MG63 (cell line): ENCODE measurements around the gene FGR. TPM values are rescaled to one million over a fixed set of nuclear protein-coding genes. Genes with fewer than 3 reads are reported as not detected.

Source experiments
- DNase-seq: peaks from one replicate; pipeline ENCODE4 v3.0.0-alpha.2; 2020
- H3K27me3 ChIP-seq: fragments of 250-450 bp; sonication (Bioruptor Pico); 2 replicates; pipeline ENCODE4 v1.5.1; 2020; ENCODE audit warnings: mild to moderate bottlenecking, moderate library complexity
- H3K36me3 ChIP-seq: fragments of 250-450 bp; sonication (Bioruptor Pico); 2 replicates; pipeline ENCODE4 v1.5.1; 2020; ENCODE audit warnings: mild to moderate bottlenecking, moderate library complexity
- H3K4me3 ChIP-seq: fragments of 250-450 bp; sonication (Bioruptor Pico); 2 replicates; pipeline ENCODE4 v1.5.1; 2020; ENCODE audit warnings: mild to moderate bottlenecking, moderate library complexity
- H3K9me3 ChIP-seq: fragments of 250-450 bp; sonication (Bioruptor Pico); 2 replicates; pipeline ENCODE4 v1.5.1; 2020; ENCODE audit warnings: mild to moderate bottlenecking, moderate library complexity
- total RNA-seq: library from RNA; depleted of rRNA; stranded (reverse); fragments of >200 nt; shearing (Covaris generic); gene quantifications from 2 replicates; pipeline ENCODE4 v1.2.3, GENCODE V29; 2014; ENCODE audit warnings: low replicate concordance

Gene FGR
- total RNA-seq, 1 experiment from 2014 or later = not detected

DNA sequence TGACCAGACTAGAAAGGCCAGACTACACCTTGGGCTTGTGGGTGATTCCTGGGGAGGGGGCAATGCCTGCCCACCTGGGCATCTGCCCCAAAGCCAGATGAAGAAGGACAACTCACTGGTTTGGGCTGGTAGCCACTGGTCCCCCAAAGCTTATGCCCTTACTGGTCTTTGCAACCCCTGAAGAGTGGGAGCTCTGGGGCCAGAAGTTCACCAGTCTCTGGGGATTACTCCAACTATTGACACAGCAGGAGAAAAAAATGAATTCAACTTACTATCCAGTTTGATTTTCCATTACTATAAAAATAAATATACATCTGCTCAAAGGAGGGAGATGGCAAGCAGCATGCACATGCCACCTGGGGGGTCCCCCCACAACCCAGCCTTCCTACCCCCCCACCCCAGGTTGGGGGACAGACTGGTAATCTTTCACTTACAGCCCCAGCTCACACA is 33.6 kb downstream of the FGR start:
- no peaks in the 10 kb centered on the region for H3K27me3 ChIP-seq
- no peaks in the 10 kb centered on the region; the same call in 1 of the 2 replicates for H3K36me3 ChIP-seq
- H3K4me3 ChIP-seq = peak overlapping the region; percentile 94
- no peak for DNase-seq
- no peaks in the 10 kb centered on the region for H3K9me3 ChIP-seq

DNA sequence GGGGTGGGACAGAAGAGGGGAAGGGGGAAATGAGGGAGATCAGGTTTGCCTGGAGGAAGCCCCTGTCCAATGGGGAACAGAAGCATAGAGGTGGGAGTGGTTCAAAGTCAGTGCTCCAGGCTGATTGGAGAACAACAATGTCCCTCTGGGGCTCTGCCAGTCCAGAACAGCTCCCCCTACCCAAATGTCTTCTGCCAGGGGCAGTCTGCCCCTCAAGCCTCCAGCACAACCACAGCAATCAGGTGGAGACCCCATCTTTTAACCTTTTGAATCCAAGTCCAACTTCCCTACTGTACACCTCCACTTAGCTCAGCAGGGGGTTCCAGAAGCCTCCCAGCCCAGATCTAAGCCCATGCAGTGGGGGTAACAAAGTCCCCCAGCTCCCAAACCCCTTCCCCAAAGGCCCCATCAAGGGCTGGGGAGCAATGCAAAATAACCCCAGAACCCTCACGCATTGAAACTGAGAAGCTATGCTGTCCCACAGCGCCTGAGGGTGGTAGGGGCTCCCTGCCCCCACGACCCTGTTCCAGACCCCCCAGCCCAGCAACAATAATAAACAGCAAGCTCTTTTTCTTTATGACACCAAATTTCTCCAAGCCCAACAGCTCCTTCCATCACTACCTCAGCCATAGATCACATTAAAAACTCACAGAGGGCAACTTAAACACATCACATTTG is 34.3 kb downstream of the FGR start:
- Histone ChIP-seq H3K4me3 (no peak overlapping the region; the same call in 1 of the 2 replicates), H3K27me3 (no peaks in the 10 kb centered on the region), H3K9me3 (no peaks in the 10 kb centered on the region), H3K36me3 (no peaks in the 10 kb centered on the region; the same call in none of the 2 replicates)
- no peak for DNase-seq

GRCh38 chr1:27599605-27600497 is 35.1 kb downstream of the FGR start:
- DNase-seq = no peak
- Histone ChIP-seq H3K27me3 (no peaks in the 10 kb centered on the region), H3K9me3 (no peaks in the 10 kb centered on the region), H3K36me3 (no peaks in the 10 kb centered on the region; the same call in none of the 2 replicates), H3K4me3 (no peak overlapping the region)

DNA sequence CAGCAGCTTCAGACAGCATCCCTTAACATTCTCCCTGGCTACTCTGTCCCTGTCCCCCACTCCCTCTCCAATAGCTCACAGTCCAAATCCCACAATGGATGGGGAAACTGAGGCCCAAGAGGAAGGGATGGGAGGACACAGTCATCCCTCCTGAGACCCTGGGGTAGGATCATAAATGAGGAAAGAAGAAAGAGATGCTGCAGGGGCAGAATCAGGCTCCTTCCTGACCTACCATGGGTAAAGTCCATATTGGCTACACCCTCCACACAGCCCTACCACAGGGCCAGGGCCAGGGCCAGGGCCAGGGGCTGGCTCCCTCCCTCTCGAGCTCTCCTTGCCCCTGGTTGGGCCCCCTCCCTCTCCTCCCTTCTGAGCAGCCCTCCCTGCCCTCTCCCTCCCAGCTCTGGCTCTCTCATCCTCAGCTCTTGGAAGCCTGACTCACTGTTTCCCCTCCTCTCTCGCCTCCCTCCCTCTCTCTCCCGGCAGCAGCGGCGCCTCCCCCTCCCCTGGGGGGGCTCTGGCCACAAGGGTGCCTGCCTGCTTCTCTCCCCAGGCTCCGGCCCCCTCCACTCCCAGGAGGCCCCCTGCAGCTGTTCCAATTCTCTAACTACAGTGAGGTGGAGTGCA is 36.0 kb downstream of the FGR start:
- Histone ChIP-seq H3K4me3 (no peak overlapping the region), H3K36me3 (no peaks in the 10 kb centered on the region; the same call in none of the 2 replicates), H3K9me3 (no peaks in the 10 kb centered on the region), H3K27me3 (no peaks in the 10 kb centered on the region)
- peak; percentile 72 for DNase-seq

GRCh38 chr1:27598295-27598687 is 36.7 kb downstream of the FGR start:
- H3K27me3 ChIP-seq = no peaks in the 10 kb centered on the region
- no peak overlapping the region for H3K4me3 ChIP-seq
- no peaks in the 10 kb centered on the region; the same call in none of the 2 replicates for H3K36me3 ChIP-seq
- H3K9me3 ChIP-seq = no peaks in the 10 kb centered on the region
- no peak for DNase-seq

DNA sequence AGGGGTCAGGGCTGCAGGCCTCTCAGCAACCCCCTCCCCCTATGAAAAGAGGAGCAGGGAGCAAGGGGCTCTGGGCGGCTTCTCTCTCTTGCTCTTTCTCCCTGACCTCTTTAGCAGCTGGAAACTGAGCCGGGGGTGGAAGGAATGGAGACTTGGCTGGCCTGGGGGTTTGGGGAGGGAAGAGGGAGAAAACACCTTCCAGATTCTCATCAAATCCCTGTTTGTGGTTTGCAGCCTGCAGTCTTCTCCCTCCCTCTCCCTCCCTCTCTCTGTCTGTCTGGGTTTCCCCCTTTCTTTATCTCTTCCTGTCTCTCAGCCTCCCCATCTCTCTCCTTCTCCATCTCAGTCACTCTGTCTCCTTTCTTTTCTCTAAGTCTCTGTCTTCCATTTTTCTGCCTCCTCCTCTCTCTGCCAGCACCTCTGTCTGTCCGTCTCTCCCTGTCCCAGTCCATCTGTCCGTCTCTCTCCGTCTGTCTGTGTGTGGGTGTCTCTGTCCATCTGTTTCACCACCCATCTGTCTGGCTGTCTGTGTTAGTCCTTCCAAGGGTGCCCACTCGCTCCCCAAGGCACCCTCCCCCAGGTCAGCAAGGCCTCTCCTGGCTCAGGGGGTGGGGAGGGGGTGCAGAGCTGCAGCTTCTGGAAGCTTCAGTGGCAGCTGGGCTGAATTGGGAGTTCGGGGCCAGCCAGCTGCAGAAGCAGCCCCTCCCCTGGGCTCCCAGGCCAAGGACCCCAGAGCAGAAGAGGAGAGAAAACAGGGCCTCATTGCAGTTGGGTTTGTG is 37.3 kb downstream of the FGR start:
- Histone ChIP-seq H3K27me3 (no peaks in the 10 kb centered on the region), H3K4me3 (no peak overlapping the region), H3K36me3 (no peaks in the 10 kb centered on the region; the same call in none of the 2 replicates), H3K9me3 (no peaks in the 10 kb centered on the region)
- DNase-seq = no peak

DNA sequence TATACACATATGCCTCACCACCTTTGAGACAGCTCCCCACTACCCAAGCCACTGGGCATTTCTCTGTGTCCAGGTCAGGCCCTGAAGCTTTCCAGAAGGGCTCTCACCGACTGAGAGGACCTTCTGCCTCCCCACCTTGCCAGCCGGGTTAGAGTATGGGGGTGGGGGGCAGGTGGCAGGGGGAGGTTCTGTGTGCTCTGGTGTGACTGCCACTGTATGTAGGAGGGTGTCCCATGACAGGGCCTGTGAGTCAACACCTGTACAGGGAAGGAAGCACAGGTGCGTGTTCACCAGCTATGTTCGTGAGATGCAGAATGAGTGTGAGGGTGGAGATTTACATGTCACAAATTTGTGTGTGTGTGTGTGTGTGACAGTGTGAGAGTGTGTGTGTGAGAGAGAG is 38.0 kb downstream of the FGR start:
- H3K4me3 ChIP-seq = no peak overlapping the region
- H3K27me3 ChIP-seq = no peaks in the 10 kb centered on the region
- DNase-seq = no peak
- no peaks in the 10 kb centered on the region; the same call in none of the 2 replicates for H3K36me3 ChIP-seq
- no peaks in the 10 kb centered on the region for H3K9me3 ChIP-seq

DNA sequence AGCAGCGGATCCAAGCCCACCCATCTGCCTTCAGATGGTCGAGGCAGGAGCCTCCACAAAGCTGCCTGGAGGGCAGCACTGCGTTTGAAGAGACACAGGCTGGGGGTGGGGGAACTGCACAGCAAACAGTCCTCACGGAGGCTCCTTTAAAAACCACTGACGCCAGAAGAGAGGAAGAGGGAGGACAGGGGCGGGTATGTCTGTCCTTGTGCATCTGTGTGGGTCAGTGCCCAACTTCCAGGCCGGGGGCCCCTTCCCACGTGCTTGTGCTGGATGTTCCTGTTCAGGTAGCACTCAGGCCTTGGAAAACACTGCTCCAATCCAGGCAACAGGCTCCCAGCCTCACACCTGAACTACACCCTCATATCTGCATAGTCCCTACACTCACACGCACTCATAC is 38.7 kb downstream of the FGR start:
- Histone ChIP-seq H3K27me3 (no peaks in the 10 kb centered on the region), H3K9me3 (no peaks in the 10 kb centered on the region), H3K36me3 (no peaks in the 10 kb centered on the region; the same call in none of the 2 replicates), H3K4me3 (no peak overlapping the region)
- no peak for DNase-seq

GRCh38 chr1:27595597-27595996 is 39.4 kb downstream of the FGR start:
- no peak for DNase-seq
- Histone ChIP-seq H3K9me3 (no peaks in the 10 kb centered on the region), H3K4me3 (no peak overlapping the region), H3K36me3 (no peaks in the 10 kb centered on the region; the same call in none of the 2 replicates), H3K27me3 (no peaks in the 10 kb centered on the region)

DNA sequence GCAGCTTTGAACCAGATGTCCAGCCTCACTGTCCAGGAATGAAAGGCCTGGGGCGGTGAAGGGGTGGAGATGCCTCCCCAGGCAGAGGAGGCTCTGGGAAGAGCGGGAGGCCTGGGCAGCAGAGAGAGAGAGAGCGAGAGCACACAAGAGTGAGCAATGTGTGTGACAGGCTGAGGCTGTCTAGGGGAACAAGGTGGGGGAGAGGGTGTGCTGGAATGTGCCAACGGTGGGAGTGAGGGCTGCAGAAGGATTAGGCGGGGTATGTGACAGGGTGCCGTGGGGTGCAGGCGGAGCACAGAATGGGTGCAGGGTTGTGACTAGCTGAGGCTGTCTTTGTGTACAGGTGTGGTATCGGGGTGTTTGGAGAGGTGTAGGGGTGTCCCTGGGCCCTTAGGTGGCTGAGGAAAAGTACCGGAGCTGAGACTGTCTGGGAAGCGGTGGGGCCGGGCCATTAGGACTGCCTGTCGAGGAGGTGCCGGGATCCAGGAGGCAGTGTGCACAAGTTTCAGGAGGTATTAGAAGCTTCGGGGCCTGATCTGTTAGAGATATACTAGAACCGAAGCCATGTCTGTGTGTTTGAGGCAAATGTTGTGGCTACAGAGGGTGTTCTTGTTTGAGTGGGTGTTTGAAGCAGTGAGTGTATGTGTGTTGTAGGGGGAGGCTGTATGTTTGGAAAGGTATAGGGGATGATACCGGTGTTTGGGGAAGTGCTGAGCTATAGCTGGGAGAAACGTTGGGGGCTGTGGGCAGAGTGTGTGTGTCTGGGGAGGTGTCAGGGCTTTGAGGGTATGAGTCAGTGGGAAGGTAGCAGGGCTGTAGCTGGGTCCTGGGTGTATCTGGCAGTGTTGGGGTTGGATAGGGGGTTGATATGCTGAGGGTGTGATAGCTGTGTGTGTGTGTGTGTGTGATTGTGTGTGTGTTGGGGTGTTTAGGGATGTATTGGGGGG is 40.1 kb downstream of the FGR start:
- H3K4me3 ChIP-seq = no peak overlapping the region
- no peaks in the 10 kb centered on the region for H3K9me3 ChIP-seq
- DNase-seq = no peak
- H3K27me3 ChIP-seq = no peaks in the 10 kb centered on the region
- no peaks in the 10 kb centered on the region; the same call in none of the 2 replicates for H3K36me3 ChIP-seq

GRCh38 chr1:27593678-27594563 is 41.1 kb downstream of the FGR start:
- Histone ChIP-seq H3K9me3 (no peaks in the 10 kb centered on the region), H3K4me3 (no peak overlapping the region), H3K27me3 (no peaks in the 10 kb centered on the region), H3K36me3 (peaks cover 4% of the 10 kb centered on the region)
- DNase-seq = no peak

DNA sequence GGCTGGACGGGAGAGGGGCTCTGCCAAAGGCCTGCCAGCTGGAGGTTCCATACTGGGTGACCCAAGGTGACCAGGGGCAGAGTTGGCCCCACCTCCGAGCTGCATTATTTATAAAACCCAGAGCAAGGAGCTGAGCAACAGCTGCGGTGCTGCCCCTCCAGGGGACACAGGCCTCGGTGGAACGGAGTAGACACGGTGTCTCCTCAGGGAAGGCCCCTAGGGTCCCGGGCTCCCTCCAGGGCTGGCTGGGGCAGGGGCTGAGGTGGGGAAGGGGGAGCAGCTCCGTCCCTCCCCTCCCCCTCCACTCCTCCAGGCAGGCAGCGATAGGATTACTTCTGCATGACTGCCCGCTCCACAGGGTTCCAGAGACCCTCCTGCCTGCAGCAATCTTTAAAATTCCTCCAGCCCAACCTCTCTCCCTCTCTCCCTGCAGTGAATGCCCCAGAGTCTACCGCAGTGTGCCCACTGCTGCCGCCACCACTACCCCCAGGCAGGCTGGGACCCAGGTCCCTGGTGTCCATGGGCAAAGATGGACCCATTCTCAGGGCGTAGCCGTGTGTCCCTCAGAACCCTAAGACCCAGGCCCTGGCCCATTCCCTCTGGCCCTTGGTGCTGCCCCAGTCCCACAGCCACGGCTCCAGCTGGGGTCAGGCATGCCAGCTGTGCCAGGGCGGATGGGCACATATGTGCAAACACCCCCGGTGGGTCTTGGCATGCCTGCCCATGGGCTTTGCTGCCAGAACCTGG is 41.9 kb downstream of the FGR start:
- peaks cover 4% of the 10 kb centered on the region for H3K36me3 ChIP-seq
- H3K9me3 ChIP-seq = no peaks in the 10 kb centered on the region
- no peaks in the 10 kb centered on the region for H3K27me3 ChIP-seq
- no peak overlapping the region for H3K4me3 ChIP-seq
- DNase-seq = no peak

DNA sequence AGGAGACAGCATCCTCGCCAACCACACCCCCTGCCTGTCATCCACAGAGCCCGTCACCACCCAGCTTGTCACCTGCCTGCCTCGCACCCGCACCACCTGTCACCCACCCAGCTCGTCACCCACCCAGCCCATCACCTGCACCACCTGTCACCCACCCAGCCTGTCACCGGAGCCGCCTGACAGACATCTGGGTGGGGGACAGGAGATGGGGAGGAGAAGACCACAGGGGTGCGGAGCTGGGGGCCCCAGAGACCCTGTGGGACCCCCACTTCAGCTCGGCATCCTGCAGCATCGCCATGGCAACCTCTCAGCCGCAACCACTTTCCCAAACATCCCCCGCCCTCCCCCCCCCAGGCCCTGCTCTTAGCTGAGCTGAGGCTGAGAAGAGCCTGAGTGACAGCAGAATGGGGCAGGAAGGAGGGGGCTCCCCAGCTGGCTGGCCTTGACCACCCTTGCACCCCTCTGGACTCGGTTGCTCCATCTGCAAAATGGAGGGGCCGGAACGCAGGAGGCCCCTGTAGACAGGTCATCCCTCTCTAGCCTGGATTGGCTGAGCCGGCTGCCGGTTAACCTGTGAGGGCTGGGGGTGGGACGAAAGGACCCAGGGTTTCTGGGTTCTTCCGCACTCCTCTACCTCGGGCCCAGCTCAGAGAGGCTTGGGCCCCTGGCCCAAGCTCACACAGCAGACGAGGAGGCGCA is 42.6 kb downstream of the FGR start:
- Histone ChIP-seq H3K27me3 (no peaks in the 10 kb centered on the region), H3K9me3 (no peaks in the 10 kb centered on the region), H3K4me3 (no peak overlapping the region), H3K36me3 (peaks cover 8% of the 10 kb centered on the region)
- no peak for DNase-seq
